IPS DF 4.7 (cell line): ENCODE data around the gene CORO7.

ENCODE experiments used
- DNase-seq: peaks from one replicate; pipeline ENCODE4 v3.0.0-alpha.2; 2013; ENCODE audit warnings: low spot score; ENCODE audit errors: extremely low read depth

CORO7 gene

GRCh38 chr16:4416200-4417032 lies at the start of gene CORO7:
TSS of gene CORO7 (minus strand) at chr16:4416596. CDS start at chr16:4416518, 78 bp downstream.
- no peak for DNase-seq

DNA sequence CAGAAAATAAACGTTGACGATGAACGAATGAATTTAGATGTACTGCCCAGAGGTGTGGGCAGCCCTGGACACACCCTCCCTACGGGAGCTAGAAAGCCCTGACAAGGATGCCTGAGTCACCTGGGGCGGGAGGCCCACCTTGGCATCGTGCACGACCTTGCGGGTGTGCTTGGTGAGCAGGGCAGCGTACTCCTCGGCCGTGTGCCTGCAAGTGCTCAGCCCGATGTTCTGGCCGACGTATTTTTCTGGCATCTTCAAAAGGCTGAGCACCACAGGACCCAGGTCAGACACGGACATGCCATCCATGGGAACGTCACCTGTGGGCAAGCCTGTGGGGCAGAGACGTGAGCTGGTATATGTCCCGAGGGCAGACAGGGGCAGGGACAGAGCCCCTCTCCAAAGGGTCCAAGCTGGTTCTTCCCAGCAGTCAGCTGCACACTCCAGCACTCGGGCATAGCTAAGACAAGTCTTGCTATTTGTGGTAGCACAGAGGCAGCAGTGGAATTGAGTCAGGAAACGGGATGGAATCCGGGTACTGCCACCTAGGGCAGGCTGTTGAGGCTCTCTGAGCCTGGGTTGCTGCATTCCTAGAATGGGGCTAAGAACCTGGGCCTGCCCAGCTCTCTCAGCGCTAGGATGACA lies 47.2 kb upstream of the CORO7 start:
- DNase-seq: no peak

DNA sequence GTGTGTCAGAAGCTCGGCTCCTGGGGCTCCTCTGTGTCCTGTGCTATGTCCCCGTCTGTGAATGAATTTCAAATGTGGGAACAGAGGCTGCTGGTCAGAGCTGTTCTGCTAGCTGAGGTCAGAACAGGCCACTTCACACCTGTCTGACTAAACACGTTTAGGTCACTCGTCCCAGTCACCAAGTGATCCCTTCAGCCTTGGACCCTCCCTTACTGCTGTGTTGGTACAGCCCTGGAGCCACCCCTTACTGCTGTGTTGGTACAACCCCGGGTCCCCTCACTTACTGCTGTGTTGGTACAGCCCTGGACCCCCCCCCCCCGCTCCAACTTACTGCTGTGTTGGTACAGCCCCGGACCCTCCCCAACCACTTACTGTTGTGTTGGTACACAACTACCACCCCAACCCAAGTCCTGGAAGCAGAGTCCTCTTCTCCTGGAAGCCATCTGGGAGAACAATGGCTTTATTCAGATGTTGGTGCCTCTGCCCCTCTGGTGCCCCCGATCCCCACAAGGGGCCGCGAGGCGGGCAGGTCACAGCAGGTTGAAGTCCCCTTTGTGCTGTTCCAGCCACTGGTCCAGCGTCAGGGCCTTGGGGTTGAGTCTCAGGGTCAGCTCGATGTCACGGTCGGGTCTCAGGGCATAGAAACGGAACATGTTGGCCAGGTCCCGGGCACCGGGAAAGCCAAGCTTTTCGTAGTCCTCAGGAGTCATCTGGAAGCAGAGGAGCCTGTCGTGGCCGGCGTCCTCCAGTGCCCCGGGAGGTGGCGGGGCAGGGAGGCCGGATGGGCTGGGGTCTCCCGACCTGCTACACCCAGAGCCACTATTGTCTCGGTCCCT lies 45.1 kb upstream of the CORO7 start:
- no peak for DNase-seq

DNA sequence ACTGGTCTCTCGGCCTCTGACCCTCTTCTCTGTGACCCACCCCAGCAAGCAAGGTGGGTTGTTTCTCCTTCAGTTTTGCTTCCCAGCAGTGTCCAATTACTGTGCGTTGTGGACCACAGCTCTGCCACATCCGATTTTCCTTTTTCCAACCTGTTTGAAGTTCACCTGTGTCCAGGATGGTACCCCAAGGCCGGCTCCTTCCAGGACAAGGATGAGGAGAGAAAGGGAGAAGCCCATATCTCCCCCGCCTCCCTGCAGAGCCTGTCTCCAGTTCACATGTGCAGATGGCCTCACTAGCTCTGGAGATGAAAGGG lies 44.5 kb upstream of the CORO7 start:
- DNase-seq: no peak

GRCh38 chr16:4455951-4456350 lies 39.6 kb upstream of the CORO7 start:
- DNase-seq: no peak

- DNase-seq: no peak
Observed at GRCh38 chr16:4455081-4455480, 38.7 kb upstream of the CORO7 start.

DNA sequence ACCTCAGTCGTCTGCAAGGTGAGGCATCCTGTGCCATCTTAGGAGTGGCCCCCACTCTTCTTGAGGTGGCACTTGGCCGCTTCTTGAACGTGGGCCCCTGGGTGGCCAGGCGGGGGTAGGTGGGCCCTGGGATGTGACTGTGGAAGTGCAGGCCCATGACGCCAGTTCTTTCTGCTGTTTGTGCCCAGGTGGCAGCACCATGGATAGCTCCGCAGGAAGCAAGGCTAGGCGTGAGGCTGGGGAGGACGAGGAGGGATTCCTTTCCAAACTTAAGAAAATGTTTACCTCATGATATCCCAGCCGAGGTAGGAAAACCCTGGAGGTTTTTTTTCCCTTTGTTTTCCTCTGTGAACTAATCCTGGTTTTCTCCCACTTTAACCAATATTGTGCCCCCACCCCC lies 38.2 kb upstream of the CORO7 start:
- no peak for DNase-seq

DNA sequence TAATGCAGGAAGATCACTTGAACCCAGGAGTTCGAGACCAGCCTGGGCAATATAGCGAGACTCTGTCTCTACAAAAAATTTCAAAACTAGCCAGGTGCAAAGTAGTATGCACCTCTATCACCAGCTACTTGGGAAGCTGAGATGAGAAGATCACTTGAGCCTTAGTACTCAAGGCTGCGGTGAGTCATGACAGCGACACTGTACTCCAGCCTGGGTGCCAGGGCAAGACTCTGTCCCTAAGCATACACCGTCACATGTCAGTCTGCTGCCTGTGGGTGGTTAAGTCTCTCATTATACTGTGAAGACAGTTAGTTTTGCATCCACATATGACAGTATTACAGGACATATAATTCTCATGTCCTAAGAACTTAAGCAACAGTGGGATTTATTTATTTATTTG lies 36.3 kb upstream of the CORO7 start:
- no peak for DNase-seq

GRCh38 chr16:4450931-4451519 lies 34.6 kb upstream of the CORO7 start:
- no peak for DNase-seq

DNA sequence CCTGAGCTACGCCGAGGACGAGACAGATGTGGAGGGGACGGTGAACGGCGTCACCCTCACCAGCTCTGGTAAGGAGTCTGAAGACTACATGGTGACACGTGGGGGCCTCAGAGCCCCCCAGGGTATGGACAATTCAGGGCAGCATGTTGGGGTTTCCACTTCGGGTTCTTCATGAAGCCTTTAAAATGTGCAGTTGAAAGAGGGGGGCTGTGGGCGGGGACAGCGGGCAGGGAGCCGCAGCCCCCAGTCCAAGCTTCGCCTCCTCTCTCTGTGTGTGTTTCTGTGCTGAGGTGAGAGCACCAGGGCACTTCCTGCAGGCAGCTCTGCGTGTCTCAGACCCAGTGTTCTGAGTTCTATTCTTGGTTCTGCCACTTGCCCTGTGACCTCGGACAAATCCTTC lies 34.0 kb upstream of the CORO7 start:
- DNase-seq: no peak

DNA sequence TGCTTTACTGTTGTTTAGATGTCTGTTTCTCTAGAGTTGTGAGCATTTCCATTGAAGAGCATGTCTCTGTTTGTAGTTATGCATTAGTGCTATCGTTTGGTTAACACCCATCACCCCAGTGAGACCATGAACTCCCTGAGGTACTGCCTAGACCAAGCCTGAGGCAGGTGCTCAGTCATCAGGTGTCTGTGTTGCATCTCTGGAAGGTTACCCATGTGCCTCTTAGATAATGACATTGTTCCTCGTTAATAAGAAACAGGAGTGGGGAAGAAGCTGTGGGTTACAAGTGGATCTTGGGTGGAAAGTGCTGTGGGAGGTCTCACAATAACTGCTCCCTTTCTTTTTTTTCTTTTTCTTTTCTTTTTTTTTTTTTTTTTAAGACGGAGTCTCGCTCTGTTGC lies 27.6 kb upstream of the CORO7 start:
- DNase-seq: no peak

- no peak for DNase-seq
Observed at GRCh38 chr16:4443271-4443670, 26.9 kb upstream of the CORO7 start.

GRCh38 chr16:4442371-4442770 lies 26.0 kb upstream of the CORO7 start:
- no peak for DNase-seq

- DNase-seq: no peak
Observed at GRCh38 chr16:4437366-4437765, 21.0 kb upstream of the CORO7 start.

GRCh38 chr16:4435337-4436067 lies 19.1 kb upstream of the CORO7 start:
- DNase-seq: no peak

DNA sequence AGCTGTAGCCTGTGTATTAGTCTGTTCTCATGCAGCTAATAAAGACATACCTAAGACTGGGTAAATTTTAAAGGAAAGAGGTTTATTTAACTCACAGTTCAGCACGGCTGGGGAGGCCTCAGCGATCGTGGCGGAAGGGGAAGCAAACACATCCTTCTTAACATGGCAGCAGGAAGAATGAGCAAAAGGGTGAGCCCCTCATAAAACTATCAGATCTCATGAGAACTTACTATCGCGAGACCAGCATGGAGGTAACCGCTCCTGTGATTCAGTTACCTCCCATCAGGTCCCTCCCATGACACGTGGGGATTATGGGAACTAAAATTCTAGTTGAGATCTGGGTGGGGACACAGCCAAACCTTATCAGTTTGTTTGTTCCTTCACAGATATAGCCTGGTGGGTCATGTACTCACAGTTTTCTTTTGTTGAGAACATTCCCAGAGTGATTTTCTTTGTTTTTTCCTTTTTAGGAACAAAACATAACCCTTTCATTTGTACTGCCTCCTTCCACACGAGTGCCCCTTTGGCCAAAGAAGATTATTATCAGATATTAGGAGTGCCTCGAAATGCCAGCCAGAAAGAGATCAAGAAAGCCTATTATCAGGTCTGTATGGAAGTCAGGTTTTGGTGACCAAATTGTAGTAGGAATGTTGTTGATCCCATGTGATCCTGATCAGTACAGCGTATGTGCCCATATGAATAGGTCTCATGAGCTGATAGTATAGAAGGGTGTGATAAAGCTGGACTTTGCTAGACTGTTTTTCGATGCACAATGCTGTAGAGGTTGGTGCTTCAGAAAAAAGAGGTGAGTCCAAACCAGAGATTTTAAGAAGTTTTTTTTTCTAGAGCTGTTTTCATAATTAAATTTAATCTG lies 17.8 kb upstream of the CORO7 start:
- DNase-seq: no peak

DNA sequence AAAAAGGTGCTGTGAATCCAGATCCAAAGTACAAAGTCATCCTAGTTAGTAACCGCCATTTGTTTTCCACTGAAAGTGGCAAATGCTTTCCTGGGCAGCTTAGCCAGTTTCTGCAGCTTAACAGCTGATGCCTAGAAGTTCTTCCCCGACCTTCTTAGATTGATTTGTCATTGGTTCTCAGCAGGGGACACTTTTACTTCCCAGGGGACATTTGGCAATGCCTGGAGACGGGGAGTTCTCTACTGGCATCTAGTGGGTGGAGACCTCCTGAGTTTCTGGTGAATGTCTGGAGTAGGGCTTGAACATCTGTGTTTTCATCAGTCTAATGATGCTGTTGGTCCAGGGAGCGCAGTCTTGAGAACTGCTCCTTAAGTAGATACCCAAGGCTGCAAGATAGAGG lies 16.8 kb upstream of the CORO7 start:
- DNase-seq: no peak

DNA sequence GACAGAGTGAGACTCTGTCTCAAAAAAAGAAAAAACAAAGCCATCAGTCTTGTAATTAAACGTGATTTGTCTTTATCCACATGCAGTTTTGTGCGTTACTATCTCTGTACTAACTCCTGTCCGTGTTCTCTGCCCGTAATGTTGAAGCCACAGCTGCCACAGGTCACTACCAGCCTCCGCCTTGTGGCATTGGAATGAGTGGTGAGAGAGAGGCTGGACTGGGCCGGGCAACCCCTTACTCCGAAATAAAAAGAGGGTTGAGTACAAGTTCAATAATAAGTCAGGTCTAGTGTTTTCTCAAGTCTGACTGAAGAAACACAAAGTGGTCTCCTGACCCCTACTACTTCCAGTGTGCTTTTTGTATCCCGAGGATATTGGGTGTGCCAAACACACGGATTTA lies 14.6 kb upstream of the CORO7 start:
- no peak for DNase-seq

- no peak for DNase-seq
Observed at GRCh38 chr16:4428500-4428899, 12.1 kb upstream of the CORO7 start.

DNA sequence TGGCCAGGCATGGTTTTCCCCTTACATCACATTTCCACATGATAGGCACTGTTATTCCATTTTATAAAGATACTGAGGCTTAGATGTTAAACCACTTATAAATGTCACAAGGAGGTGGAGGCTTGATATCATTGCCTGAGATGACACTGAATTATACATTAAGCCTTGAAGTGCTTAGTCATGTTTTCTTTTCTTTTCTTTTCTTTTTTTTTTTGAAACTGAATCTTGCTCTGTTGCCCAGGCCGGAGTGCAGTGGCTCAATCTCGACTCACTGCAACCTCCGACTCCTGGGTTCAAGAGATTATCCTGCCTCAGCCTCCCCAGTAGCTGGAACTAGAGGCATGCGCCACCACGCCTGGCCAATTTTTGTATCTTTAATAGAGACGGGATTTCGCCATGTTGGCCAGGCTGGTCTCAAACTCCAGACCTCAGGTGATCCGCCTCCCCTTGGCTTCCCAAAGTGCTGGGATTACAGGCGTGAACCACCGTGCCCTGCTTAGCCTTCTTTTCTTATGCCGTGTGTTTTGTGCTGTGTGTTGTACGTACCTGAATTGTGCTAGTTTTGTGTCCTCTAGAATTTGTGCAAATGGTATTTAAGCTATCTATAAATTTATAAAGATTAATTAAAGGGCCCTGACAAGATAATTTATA lies 10.5 kb upstream of the CORO7 start:
- DNase-seq: no peak
